ENCODE data around the gene GLRA1. TPM values are rescaled to one million over a fixed set of nuclear protein-coding genes. Genes with fewer than 3 reads are reported as not detected.

GLRA1 gene
- total and polyA plus RNA-seq, 2 donors from 2014 or later, result not detected

DNA sequence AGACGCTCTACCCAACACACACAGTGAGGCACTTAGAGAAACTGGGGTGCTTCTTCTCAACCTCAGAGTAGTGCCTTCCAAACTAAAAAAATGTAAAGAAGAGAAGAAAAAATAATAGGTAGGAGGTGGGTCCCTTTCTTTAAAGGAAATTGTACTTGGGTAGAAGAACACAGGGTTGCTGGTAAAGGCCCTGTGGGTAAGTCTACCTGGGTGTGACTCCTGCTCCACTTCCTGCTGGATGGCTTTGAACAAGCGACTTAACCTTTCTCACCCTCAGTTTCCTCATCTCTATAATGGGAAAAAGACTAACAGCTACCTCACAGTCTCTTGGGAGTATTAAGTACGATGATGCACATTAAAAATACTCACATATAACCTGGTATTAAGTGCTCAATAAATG is 32.1 kb upstream of the GLRA1 start:
- TF ChIP-seq, protein P1, sequence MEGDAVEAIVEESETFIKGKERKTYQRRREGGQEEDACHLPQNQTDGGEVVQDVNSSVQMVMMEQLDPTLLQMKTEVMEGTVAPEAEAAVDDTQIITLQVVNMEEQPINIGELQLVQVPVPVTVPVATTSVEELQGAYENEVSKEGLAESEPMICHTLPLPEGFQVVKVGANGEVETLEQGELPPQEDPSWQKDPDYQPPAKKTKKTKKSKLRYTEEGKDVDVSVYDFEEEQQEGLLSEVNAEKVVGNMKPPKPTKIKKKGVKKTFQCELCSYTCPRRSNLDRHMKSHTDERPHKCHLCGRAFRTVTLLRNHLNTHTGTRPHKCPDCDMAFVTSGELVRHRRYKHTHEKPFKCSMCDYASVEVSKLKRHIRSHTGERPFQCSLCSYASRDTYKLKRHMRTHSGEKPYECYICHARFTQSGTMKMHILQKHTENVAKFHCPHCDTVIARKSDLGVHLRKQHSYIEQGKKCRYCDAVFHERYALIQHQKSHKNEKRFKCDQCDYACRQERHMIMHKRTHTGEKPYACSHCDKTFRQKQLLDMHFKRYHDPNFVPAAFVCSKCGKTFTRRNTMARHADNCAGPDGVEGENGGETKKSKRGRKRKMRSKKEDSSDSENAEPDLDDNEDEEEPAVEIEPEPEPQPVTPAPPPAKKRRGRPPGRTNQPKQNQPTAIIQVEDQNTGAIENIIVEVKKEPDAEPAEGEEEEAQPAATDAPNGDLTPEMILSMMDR (IDR thresholded peaks at IDR 0.05; ENCODE audit: borderline replicate concordance, extremely low read depth, insufficient read depth), result no peak
- Histone ChIP-seq H3K27me3 (ENCODE audit: control insufficient read depth, insufficient read depth, low read length) (no peaks in the 10 kb centered on the region), H3K9me3 (ENCODE audit: control insufficient read depth in 2 of 3, insufficient read depth in 1 of 3, low read length in 3 of 3) (no peaks in the 10 kb centered on the region), H3K4me3 (ENCODE audit: low read length in 3 of 3) (no peak overlapping the region), H3K4me1 (ENCODE audit: control insufficient read depth in 2 of 3, insufficient read depth in 2 of 3, low read depth in 1 of 3, low read length in 3 of 3) (no peaks in the 10 kb centered on the region), H3K9ac (ENCODE audit: low read length in 3 of 3) (no peak overlapping the region), H3K27ac (ENCODE audit: low read depth in 2 of 2, low read length in 2 of 2) (no peak overlapping the region), H3K36me3 (ENCODE audit: control insufficient read depth in 2 of 3, insufficient read depth in 3 of 3, low read length in 3 of 3) (no peaks in the 10 kb centered on the region)
- DNase-seq (no peak), FAIRE-seq (no peak)
- intact Hi-C loops (cut with DNase I), result no loop called here

DNA sequence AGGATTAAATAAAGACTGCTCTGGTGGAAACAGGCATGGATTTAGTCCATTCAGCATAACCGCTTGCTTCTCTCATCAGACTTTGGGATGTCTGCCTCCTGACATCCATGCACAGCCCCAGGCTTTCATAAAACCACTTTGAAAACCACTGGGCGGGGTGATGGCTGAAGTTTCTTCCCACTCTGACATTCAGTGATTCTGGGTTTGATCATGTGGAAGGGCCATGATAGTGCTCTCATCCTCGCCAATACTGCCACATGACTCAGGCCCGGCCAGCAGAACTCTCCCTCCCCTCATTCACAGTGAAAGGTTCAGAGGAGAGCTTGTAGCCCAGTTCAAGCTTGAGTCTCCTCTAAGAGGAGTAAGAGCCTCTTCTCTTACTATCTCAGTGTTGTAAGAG is 29.6 kb upstream of the GLRA1 start:
- Histone ChIP-seq H3K9ac (ENCODE audit: low read length in 3 of 3) (no peak overlapping the region), H3K36me3 (ENCODE audit: control insufficient read depth in 2 of 3, insufficient read depth in 3 of 3, low read length in 3 of 3) (no peaks in the 10 kb centered on the region), H3K27me3 (ENCODE audit: control insufficient read depth, insufficient read depth, low read length) (no peaks in the 10 kb centered on the region), H3K4me3 (ENCODE audit: low read length in 3 of 3) (no peak overlapping the region), H3K9me3 (ENCODE audit: control insufficient read depth in 2 of 3, insufficient read depth in 1 of 3, low read length in 3 of 3) (no peaks in the 10 kb centered on the region), H3K27ac (ENCODE audit: low read depth in 2 of 2, low read length in 2 of 2) (no peak overlapping the region), H3K4me1 (ENCODE audit: control insufficient read depth in 2 of 3, insufficient read depth in 2 of 3, low read depth in 1 of 3, low read length in 3 of 3) (no peaks in the 10 kb centered on the region)
- intact Hi-C loops (cut with DNase I), result no loop called here
- TF ChIP-seq, protein P1 (IDR thresholded peaks at IDR 0.05; ENCODE audit: borderline replicate concordance, extremely low read depth, insufficient read depth), result no peak
- no peak for DNase-seq
- FAIRE-seq, result no peak

DNA sequence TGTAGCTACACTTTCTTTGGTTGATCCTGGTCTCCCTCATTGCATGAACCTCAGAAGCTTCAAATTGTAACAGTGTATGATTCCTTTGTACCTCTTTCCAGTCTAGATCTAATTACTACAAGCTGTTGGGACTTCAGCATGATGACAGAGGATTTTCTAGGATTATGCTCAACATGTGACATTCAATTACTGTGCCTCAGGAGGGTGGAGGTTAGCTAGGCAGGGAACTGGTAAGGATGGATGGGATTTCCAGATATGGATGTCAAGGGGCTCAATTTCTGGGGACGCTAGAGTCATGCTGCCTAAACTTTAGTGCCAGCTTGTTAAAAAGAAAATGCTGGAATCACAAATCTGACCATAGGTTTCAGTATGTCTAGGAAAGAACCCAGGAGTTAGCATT is 29.2 kb upstream of the GLRA1 start:
- Histone ChIP-seq H3K4me3 (ENCODE audit: low read length in 3 of 3) (no peak overlapping the region), H3K4me1 (ENCODE audit: control insufficient read depth in 2 of 3, insufficient read depth in 2 of 3, low read depth in 1 of 3, low read length in 3 of 3) (no peaks in the 10 kb centered on the region), H3K27me3 (ENCODE audit: control insufficient read depth, insufficient read depth, low read length) (no peaks in the 10 kb centered on the region), H3K9me3 (ENCODE audit: control insufficient read depth in 2 of 3, insufficient read depth in 1 of 3, low read length in 3 of 3) (no peaks in the 10 kb centered on the region), H3K36me3 (ENCODE audit: control insufficient read depth in 2 of 3, insufficient read depth in 3 of 3, low read length in 3 of 3) (no peaks in the 10 kb centered on the region), H3K27ac (ENCODE audit: low read depth in 2 of 2, low read length in 2 of 2) (no peak overlapping the region), H3K9ac (ENCODE audit: low read length in 3 of 3) (no peak overlapping the region)
- intact Hi-C loops (cut with DNase I), result no loop called here
- TF ChIP-seq, protein P1 (IDR thresholded peaks at IDR 0.05; ENCODE audit: borderline replicate concordance, extremely low read depth, insufficient read depth), result no peak
- FAIRE-seq (no peak), DNase-seq (no peak)

DNA sequence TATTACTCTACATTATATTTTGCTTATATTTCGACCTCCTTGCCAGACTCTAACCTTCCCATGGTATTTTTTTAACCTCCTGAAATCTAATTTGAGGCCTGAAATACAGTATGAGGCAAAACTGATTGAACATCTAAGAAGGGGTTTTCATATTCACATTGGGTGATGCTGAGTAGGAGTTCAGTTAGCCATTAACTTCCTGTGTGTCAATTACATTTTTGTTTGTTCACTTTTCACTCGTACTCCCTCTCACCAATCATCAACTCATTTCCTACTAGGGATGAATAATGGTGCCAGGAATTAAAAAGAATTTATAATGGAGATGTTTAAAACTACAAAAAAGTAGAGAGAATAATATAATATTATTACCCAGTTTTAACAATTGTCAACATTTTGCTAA is 27.6 kb upstream of the GLRA1 start:
- Histone ChIP-seq H3K27me3 (ENCODE audit: control insufficient read depth, insufficient read depth, low read length) (no peaks in the 10 kb centered on the region), H3K36me3 (ENCODE audit: control insufficient read depth in 2 of 3, insufficient read depth in 3 of 3, low read length in 3 of 3) (no peaks in the 10 kb centered on the region), H3K9me3 (ENCODE audit: control insufficient read depth in 2 of 3, insufficient read depth in 1 of 3, low read length in 3 of 3) (no peaks in the 10 kb centered on the region), H3K4me1 (ENCODE audit: control insufficient read depth in 2 of 3, insufficient read depth in 2 of 3, low read depth in 1 of 3, low read length in 3 of 3) (no peaks in the 10 kb centered on the region), H3K27ac (ENCODE audit: low read depth in 2 of 2, low read length in 2 of 2) (no peak overlapping the region), H3K9ac (ENCODE audit: low read length in 3 of 3) (no peak overlapping the region), H3K4me3 (ENCODE audit: low read length in 3 of 3) (no peak overlapping the region)
- intact Hi-C loops (cut with DNase I), result no loop called here
- DNase-seq (no peak), FAIRE-seq (no peak)
- TF ChIP-seq, protein P1 (IDR thresholded peaks at IDR 0.05; ENCODE audit: borderline replicate concordance, extremely low read depth, insufficient read depth), result no peak
